ENCODE results near the gene RNF181. TPM values are rescaled to one million over a fixed set of nuclear protein-coding genes. Genes with fewer than 3 reads are reported as not detected.

RNF181 gene
- total RNA-seq, 1 donor from 2014 or later = 78.8 TPM

DNA sequence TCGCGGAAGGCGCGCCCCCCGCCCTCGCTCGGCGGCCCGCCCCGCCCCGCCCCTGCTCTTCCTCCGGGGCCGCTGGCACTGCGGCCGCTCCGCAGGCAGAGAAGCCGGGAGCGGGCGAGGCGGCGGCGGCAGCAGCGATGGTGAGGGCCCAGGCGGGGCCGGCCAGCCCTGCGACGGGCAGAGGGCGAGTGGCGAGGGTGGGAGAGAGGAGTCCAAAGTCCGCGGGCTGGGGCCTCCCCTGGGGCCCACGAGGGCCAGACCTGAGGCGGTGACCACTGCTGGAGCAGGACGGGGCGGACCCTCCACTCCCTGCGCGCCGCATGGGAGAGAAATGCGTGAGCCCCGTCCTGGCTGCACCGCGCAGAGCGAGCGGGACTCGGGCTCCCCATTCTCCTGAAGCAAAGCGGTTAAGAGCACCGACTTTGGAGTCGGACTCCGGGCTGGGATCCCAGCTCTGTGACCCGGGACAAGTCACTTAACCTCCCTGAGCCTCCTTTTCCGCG, 11.1 kb upstream of the RNF181 start, which contains the start of gene VAMP5:
VAMP5 (plus strand) TSS at position 78 of the 503 bp plus-strand sequence; CDS start at position 138, 60 bp downstream.
- H3K27me3 Mint-ChIP-seq = no peaks in the 10 kb centered on the region
- TF ChIP-seq, protein P1, sequence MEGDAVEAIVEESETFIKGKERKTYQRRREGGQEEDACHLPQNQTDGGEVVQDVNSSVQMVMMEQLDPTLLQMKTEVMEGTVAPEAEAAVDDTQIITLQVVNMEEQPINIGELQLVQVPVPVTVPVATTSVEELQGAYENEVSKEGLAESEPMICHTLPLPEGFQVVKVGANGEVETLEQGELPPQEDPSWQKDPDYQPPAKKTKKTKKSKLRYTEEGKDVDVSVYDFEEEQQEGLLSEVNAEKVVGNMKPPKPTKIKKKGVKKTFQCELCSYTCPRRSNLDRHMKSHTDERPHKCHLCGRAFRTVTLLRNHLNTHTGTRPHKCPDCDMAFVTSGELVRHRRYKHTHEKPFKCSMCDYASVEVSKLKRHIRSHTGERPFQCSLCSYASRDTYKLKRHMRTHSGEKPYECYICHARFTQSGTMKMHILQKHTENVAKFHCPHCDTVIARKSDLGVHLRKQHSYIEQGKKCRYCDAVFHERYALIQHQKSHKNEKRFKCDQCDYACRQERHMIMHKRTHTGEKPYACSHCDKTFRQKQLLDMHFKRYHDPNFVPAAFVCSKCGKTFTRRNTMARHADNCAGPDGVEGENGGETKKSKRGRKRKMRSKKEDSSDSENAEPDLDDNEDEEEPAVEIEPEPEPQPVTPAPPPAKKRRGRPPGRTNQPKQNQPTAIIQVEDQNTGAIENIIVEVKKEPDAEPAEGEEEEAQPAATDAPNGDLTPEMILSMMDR (conservative IDR thresholded peaks at IDR 0.05) = no peak
- H3K4me1 Mint-ChIP-seq (ENCODE audit: unreplicated experiment) = peaks cover 30% of the 10 kb centered on the region
- no peaks in the 10 kb centered on the region for H3K9me3 Mint-ChIP-seq
- H3K4me3 Mint-ChIP-seq = peak within 1 kb of the TSS; percentile 47
- no peaks in the 10 kb centered on the region for H3K36me3 Mint-ChIP-seq
- no peak for DNase-seq (ENCODE audit: extremely low spot score, unreplicated experiment)
- H3K27ac Mint-ChIP-seq = peak within 1 kb of the TSS; percentile 64

GRCh38 chr2:85584857-85585780, 10.4 kb upstream of the RNF181 start:
- H3K36me3 Mint-ChIP-seq = no peaks in the 10 kb centered on the region
- H3K27me3 Mint-ChIP-seq = no peaks in the 10 kb centered on the region
- TF ChIP-seq, protein P1 (conservative IDR thresholded peaks at IDR 0.05) = no peak
- peaks cover 29% of the 10 kb centered on the region for H3K4me1 Mint-ChIP-seq (ENCODE audit: unreplicated experiment)
- H3K9me3 Mint-ChIP-seq = no peaks in the 10 kb centered on the region
- no peak for DNase-seq (ENCODE audit: extremely low spot score, unreplicated experiment)
- H3K4me3 Mint-ChIP-seq = peak overlapping the region; percentile 47
- peak overlapping the region; percentile 64 for H3K27ac Mint-ChIP-seq

GRCh38 chr2:85585781-85586105, 9.8 kb upstream of the RNF181 start:
- no peaks in the 10 kb centered on the region for H3K27me3 Mint-ChIP-seq

GRCh38 chr2:85588236-85588635, 7.3 kb upstream of the RNF181 start:
- Mint-ChIP-seq H3K27me3 (no peaks in the 10 kb centered on the region), H3K4me3 (no peak overlapping the region), H3K36me3 (no peaks in the 10 kb centered on the region), H3K9me3 (no peaks in the 10 kb centered on the region), H3K4me1 (ENCODE audit: unreplicated experiment) (peaks cover 36% of the 10 kb centered on the region), H3K27ac (no peak overlapping the region)
- DNase-seq (ENCODE audit: extremely low spot score, unreplicated experiment) = no peak
- TF ChIP-seq, protein P1 (conservative IDR thresholded peaks at IDR 0.05) = no peak

More at GRCh38 chr2:85585781-85586105, 9.8 kb upstream of the RNF181 start:
- TF ChIP-seq, protein P1 (conservative IDR thresholded peaks at IDR 0.05) = no peak
- H3K9me3 Mint-ChIP-seq = no peaks in the 10 kb centered on the region
- peaks cover 35% of the 10 kb centered on the region for H3K4me1 Mint-ChIP-seq (ENCODE audit: unreplicated experiment)
- DNase-seq (ENCODE audit: extremely low spot score, unreplicated experiment) = no peak
- H3K4me3 Mint-ChIP-seq = no peak overlapping the region
- peak overlapping the region; percentile 64 for H3K27ac Mint-ChIP-seq
- no peaks in the 10 kb centered on the region for H3K36me3 Mint-ChIP-seq

DNA sequence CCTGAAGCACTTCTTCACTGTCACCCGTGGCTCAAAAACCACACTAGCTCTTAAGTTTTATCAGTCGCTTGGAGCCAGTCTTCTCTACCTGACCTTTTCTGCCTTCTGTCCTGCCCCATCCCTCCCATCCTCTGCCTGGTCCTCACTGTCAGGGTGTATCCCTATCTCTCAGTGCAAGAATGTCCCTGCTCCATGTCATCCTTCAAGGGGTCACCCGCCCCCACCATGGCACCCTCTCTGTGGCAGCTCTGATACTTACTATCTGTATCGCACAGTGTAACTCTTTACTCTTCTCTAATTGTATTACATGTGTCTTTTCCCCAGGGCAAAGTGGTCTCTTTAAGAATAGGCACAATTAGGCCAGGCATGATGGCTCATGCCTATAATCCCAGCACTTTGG, 6.9 kb upstream of the RNF181 start:
- no peaks in the 10 kb centered on the region for H3K27me3 Mint-ChIP-seq
- no peak overlapping the region for H3K27ac Mint-ChIP-seq
- H3K9me3 Mint-ChIP-seq = no peaks in the 10 kb centered on the region
- H3K4me1 Mint-ChIP-seq (ENCODE audit: unreplicated experiment) = peaks cover 36% of the 10 kb centered on the region
- no peaks in the 10 kb centered on the region for H3K36me3 Mint-ChIP-seq
- H3K4me3 Mint-ChIP-seq = no peak overlapping the region
- TF ChIP-seq, protein P1 (conservative IDR thresholded peaks at IDR 0.05) = no peak
- DNase-seq (ENCODE audit: extremely low spot score, unreplicated experiment) = no peak

Measured in type B pancreatic cell (in vitro differentiated cells).